Astrocyte (in vitro differentiated cells and primary cell): ENCODE results near the gene IQCB1. TPM values are rescaled to one million over a fixed set of nuclear protein-coding genes. Genes with fewer than 3 reads are reported as not detected.

ENCODE experiments used
- DNase-seq: peaks from one replicate; pipeline ENCODE4 v3.0.0-alpha.2; 2010; ENCODE audit warnings: low read depth
- FAIRE-seq: peaks from 2 replicates; lab custom pipeline; 2011; peaks lifted over from hg19 to GRCh38; lab: Jason Lieb, UNC
- H2AFZ ChIP-seq: 2 replicates; pipeline ENCODE4 v1.6.0; 2012; ENCODE audit warnings: low read depth, low read length, inconsistent platforms
- H3K27ac ChIP-seq: 2 replicates; pipeline ENCODE4 v1.5.1; 2011; ENCODE audit warnings: low read depth, low read length, inconsistent platforms
- H3K27me3 ChIP-seq: 2 replicates; pipeline ENCODE4 v1.6.0; 2011; ENCODE audit warnings: low read length, inconsistent platforms; ENCODE audit not compliant: insufficient read depth
- H3K36me3 ChIP-seq: 2 replicates; pipeline ENCODE4 v1.5.1; 2011; ENCODE audit warnings: low read length, inconsistent platforms; ENCODE audit not compliant: insufficient read depth
- H3K4me1 ChIP-seq: 2 replicates; pipeline ENCODE4 v1.5.1; 2011; ENCODE audit warnings: low read length, inconsistent platforms; ENCODE audit not compliant: insufficient read depth
- H3K4me2 ChIP-seq: 2 replicates; pipeline ENCODE4 v1.6.0; 2012; ENCODE audit warnings: low read length, inconsistent platforms
- H3K4me3 ChIP-seq: 2 replicates; pipeline ENCODE4 v1.5.1; 2011; ENCODE audit warnings: low read depth, mild to moderate bottlenecking, low read length, inconsistent platforms; ENCODE audit not compliant: insufficient read depth
- H3K79me2 ChIP-seq: 2 replicates; pipeline ENCODE4 v1.6.0; 2012; ENCODE audit warnings: mild to moderate bottlenecking, low read length, inconsistent platforms; ENCODE audit not compliant: insufficient read depth
- H3K9ac ChIP-seq: 2 replicates; pipeline ENCODE4 v1.6.0; 2012; ENCODE audit warnings: mild to moderate bottlenecking, low read length, inconsistent platforms
- H3K9me3 ChIP-seq: 2 replicates; pipeline ENCODE4 v1.5.1; 2012; ENCODE audit warnings: low read depth, mild to moderate bottlenecking, low read length, inconsistent platforms; ENCODE audit not compliant: insufficient read depth
- H4K20me1 ChIP-seq: 2 replicates; pipeline ENCODE4 v1.6.0; 2012; ENCODE audit warnings: low read length, inconsistent platforms; ENCODE audit not compliant: insufficient read depth
- H3K27ac Mint-ChIP-seq: one replicate; pipeline ENCODE4 v1.8.0; 2021; ENCODE audit warnings: mild to moderate bottlenecking, mixed read lengths; ENCODE audit not compliant: unreplicated experiment
- H3K27me3 Mint-ChIP-seq: one replicate; pipeline ENCODE4 v1.8.0; 2021; ENCODE audit warnings: low read depth, mixed read lengths; ENCODE audit not compliant: unreplicated experiment
- H3K36me3 Mint-ChIP-seq: one replicate; pipeline ENCODE4 v1.8.0; 2021; ENCODE audit warnings: low read depth, mixed read lengths; ENCODE audit not compliant: unreplicated experiment
- H3K4me1 Mint-ChIP-seq: one replicate; pipeline ENCODE4 v1.8.0; 2021; ENCODE audit warnings: low read depth, mixed read lengths; ENCODE audit not compliant: unreplicated experiment
- H3K4me3 Mint-ChIP-seq: one replicate; pipeline ENCODE4 v1.8.0; 2021; ENCODE audit warnings: mild to moderate bottlenecking, moderate library complexity, mixed read lengths; ENCODE audit not compliant: unreplicated experiment
- H3K9me3 Mint-ChIP-seq: one replicate; pipeline ENCODE4 v1.8.0; 2021; ENCODE audit warnings: mild to moderate bottlenecking, mixed read lengths; ENCODE audit not compliant: unreplicated experiment
- EZH2 ChIP-seq: IDR thresholded peaks from 2 replicates; pipeline ENCODE4 v1.6.1; 2012; ENCODE audit warnings: mild to moderate bottlenecking, low read length, inconsistent platforms; ENCODE audit not compliant: insufficient read depth
- total RNA-seq: library from RNA; stranded (reverse); gene quantifications from 2 replicates; pipeline ENCODE4 v1.2.1, GENCODE V29; 2021
- TF ChIP-seq, protein P1 (sequence below): IDR thresholded peaks from 2 replicates; pipeline ENCODE4 v1.5.1; 2011; ENCODE audit warnings: low read depth, mild to moderate bottlenecking, inconsistent platforms, low read length, moderate library complexity; ENCODE audit not compliant: insufficient read depth

Gene IQCB1
- total RNA-seq, 1 donor from 2014 or later: 13.8 TPM

DNA sequence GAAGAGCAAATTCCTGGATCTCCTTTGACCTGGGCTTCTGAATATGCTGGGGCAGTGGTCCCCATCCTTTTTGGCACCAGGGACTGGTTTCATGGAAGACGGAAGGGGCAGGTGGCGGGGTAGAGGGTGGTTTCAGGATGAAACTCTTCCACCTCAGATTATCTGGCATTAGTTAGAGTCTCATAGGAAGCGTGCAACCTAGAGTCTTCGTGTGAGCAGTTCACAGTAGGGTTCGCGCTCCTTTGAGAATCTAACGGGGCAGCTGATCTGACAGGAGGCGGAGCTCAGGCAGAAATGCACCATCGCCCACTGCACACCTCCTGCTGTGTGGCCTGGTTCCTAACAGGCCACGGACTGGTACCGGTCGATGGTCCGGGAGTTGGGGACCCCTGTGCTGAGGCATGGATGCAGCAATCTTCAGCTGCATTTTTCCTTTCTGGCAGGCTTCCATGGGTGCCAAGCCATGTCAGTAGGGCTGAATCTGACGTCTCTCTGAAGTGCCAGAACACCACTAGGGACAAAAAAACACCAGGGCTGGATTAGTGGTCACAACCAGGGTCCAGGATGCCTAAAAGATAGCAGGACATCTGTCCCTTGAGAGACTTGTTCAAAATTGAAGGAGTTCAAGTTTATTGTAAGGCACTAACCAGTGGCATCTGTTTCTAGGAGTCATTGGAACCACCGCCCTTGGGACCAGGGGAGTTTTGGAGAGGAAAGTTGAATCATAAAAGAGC lies 76.9 kb downstream of the IQCB1 start:
- no peak for DNase-seq

DNA sequence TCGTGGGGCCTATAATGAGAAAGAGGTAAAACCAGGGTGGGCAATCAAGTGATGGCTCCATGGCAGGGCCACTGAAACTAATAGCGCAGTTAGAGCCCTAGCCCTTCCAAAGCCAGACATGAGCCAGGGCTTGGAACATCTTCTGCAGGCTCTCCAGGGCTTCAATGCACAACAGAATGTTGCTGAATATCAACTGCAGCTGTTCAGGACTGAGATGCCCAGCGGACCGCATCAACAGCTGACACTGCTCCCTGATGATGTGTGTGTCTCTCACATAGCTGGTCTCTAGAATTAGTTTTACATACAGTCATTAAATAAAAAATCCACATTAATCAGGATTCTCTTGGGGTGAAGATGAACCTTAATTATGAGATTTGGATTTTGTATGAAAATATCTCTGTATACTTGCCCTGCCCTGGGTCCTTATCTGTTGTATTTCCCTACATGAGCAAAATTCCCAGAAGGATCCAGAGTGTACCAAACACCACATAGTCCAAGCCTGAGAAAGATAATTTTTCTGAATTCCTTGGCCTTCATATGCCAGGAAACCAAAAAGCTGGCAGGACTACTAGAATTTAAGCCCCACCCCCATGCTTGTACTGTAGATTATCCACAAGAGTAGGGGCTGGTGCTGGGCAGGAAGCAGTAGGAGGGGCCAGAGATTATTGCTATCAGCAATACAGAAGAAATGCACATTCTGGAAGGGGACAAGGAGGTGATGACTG lies 77.6 kb downstream of the IQCB1 start:
- Mint-ChIP-seq H3K27me3 (no peaks in the 10 kb centered on the region), H3K9me3 (no peaks in the 10 kb centered on the region), H3K4me3 (no peak overlapping the region), H3K36me3 (no peaks in the 10 kb centered on the region), H3K4me1 (no peaks in the 10 kb centered on the region), H3K27ac (no peak overlapping the region)
- H3K4me2 ChIP-seq: no peak overlapping the region
- TF ChIP-seq, protein P1, sequence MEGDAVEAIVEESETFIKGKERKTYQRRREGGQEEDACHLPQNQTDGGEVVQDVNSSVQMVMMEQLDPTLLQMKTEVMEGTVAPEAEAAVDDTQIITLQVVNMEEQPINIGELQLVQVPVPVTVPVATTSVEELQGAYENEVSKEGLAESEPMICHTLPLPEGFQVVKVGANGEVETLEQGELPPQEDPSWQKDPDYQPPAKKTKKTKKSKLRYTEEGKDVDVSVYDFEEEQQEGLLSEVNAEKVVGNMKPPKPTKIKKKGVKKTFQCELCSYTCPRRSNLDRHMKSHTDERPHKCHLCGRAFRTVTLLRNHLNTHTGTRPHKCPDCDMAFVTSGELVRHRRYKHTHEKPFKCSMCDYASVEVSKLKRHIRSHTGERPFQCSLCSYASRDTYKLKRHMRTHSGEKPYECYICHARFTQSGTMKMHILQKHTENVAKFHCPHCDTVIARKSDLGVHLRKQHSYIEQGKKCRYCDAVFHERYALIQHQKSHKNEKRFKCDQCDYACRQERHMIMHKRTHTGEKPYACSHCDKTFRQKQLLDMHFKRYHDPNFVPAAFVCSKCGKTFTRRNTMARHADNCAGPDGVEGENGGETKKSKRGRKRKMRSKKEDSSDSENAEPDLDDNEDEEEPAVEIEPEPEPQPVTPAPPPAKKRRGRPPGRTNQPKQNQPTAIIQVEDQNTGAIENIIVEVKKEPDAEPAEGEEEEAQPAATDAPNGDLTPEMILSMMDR: no peak
- TF ChIP-seq EZH2: no peak
- H3K36me3 ChIP-seq: no peaks in the 10 kb centered on the region
- H3K27me3 ChIP-seq: no peaks in the 10 kb centered on the region
- no peak overlapping the region for H3K27ac ChIP-seq
- no peak overlapping the region for H3K9ac ChIP-seq
- DNase-seq: no peak
- H3K4me1 ChIP-seq: no peaks in the 10 kb centered on the region
- no peaks in the 10 kb centered on the region for H3K9me3 ChIP-seq
- no peaks in the 10 kb centered on the region for H3K79me2 ChIP-seq
- no peak overlapping the region for H3K4me3 ChIP-seq
- H4K20me1 ChIP-seq: no peaks in the 10 kb centered on the region
- H2AFZ ChIP-seq: no peak overlapping the region
- FAIRE-seq: no peak

More for the DNA sequence above, 76.9 kb downstream of the IQCB1 start:
- no peak for FAIRE-seq
- no peak overlapping the region for H2AFZ ChIP-seq
- no peaks in the 10 kb centered on the region for H3K4me1 ChIP-seq
- H3K79me2 ChIP-seq: no peaks in the 10 kb centered on the region
- Mint-ChIP-seq H3K4me3 (no peak overlapping the region), H3K27me3 (no peaks in the 10 kb centered on the region), H3K4me1 (no peaks in the 10 kb centered on the region), H3K9me3 (no peaks in the 10 kb centered on the region), H3K27ac (no peak overlapping the region), H3K36me3 (no peaks in the 10 kb centered on the region)
- no peak overlapping the region for H3K4me3 ChIP-seq
- no peak overlapping the region for H3K27ac ChIP-seq
- H3K36me3 ChIP-seq: no peaks in the 10 kb centered on the region
- no peak overlapping the region for H3K4me2 ChIP-seq
- no peaks in the 10 kb centered on the region for H3K27me3 ChIP-seq
- H3K9me3 ChIP-seq: no peaks in the 10 kb centered on the region
- H3K9ac ChIP-seq: no peak overlapping the region
- no peaks in the 10 kb centered on the region for H4K20me1 ChIP-seq
- no peak for TF ChIP-seq EZH2
- TF ChIP-seq, protein P1: no peak

DNA sequence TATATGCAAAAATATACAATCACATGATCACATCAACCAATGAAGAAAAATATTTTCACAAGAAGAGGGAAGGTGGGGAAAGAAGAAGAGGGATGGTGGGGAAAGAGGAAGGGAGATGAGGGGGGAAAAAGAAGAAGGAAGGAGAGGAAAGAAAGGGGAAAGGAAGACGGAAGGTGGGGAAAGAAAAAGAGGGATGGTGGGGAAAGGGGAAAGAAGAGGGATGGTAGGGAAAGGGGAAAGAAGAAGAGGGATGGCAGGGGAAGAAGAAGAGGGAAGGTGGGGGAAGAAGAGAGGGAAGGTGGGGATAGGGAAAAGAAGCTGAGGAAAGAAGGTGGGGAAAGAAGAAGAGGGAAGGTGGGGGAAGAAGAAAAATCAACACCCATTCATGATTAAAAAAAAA lies 82.1 kb downstream of the IQCB1 start:
- no peak for FAIRE-seq
- H3K27me3 ChIP-seq: no peaks in the 10 kb centered on the region

More for the DNA sequence above, 82.1 kb downstream of the IQCB1 start:
- DNase-seq: no peak
- Histone ChIP-seq H3K4me3 (no peak overlapping the region), H3K79me2 (peaks cover 17% of the 10 kb centered on the region), H3K9ac (no peak overlapping the region), H3K9me3 (no peaks in the 10 kb centered on the region), H3K36me3 (no peaks in the 10 kb centered on the region), H3K27ac (no peak overlapping the region), H3K4me2 (no peak overlapping the region), H4K20me1 (peaks cover 5% of the 10 kb centered on the region), H3K4me1 (peaks cover 13% of the 10 kb centered on the region), H2AFZ (no peak overlapping the region)
- Mint-ChIP-seq H3K4me1 (peaks cover 4% of the 10 kb centered on the region), H3K4me3 (no peak overlapping the region), H3K27me3 (no peaks in the 10 kb centered on the region), H3K36me3 (no peaks in the 10 kb centered on the region), H3K27ac (no peak overlapping the region), H3K9me3 (no peaks in the 10 kb centered on the region)
- TF ChIP-seq EZH2: no peak
- TF ChIP-seq, protein P1: no peak
